HepG2 (cell line): Measurements from ENCODE around the gene TTC31. TPM values are rescaled to one million over a fixed set of nuclear protein-coding genes. Genes with fewer than 3 reads are reported as not detected.

Experiments
- BRD4 ChIP-seq: sonication (generic); formaldehyde crosslinking; IDR thresholded peaks from 2 replicates; pipeline ENCODE4 v1.4.0; 2020; ENCODE audit warnings: missing genetic modification reagents
- DBP ChIP-seq: sonication (generic); formaldehyde crosslinking; IDR thresholded peaks from 2 replicates; pipeline ENCODE4 v1.4.0; 2020; ENCODE audit warnings: missing genetic modification reagents; ENCODE audit errors: not compliant biosample characterization
- FOXO4 ChIP-seq: sonication (generic); formaldehyde crosslinking; conservative IDR thresholded peaks from 2 replicates; pipeline ENCODE4 v1.8.1; 2023; ENCODE audit warnings: missing genetic modification reagents
- RBM22 ChIP-seq: fragments of 200-400 bp; formaldehyde crosslinking; optimal IDR thresholded peaks from 2 replicates; pipeline ENCODE3; 2017; ENCODE audit warnings: mild to moderate bottlenecking, low read length, moderate library complexity
- SYNCRIP ChIP-seq: fragments of 200-400 bp; formaldehyde crosslinking; IDR thresholded peaks from 2 replicates; pipeline ENCODE4 v1.6.1; 2018; ENCODE audit warnings: mild to moderate bottlenecking, low read depth, low read length; ENCODE audit not compliant: insufficient read depth
- ZMAT5 ChIP-seq: sonication (generic); formaldehyde crosslinking; IDR thresholded peaks from 2 replicates; pipeline ENCODE4 v1.5.0; 2020; ENCODE audit warnings: mild to moderate bottlenecking, low read depth, missing genetic modification reagents, borderline replicate concordance
- ZNF18 ChIP-seq: sonication (generic); formaldehyde crosslinking; IDR thresholded peaks from 2 replicates; pipeline ENCODE4 v1.8.0; 2022; ENCODE audit warnings: mild to moderate bottlenecking, missing genetic modification reagents; ENCODE audit not compliant: insufficient replicate concordance
- ZNF292 ChIP-seq: sonication (generic); formaldehyde crosslinking; IDR thresholded peaks from 2 replicates; pipeline ENCODE4 v1.8.1; 2022; ENCODE audit warnings: mild to moderate bottlenecking, low read depth, missing genetic modification reagents, borderline replicate concordance
- ZNF343 ChIP-seq: sonication (generic); formaldehyde crosslinking; IDR thresholded peaks from 2 replicates; pipeline ENCODE4 v1.4.0; 2020; ENCODE audit warnings: mild to moderate bottlenecking, missing genetic modification reagents
- ZNF460 ChIP-seq: sonication (generic); formaldehyde crosslinking; IDR thresholded peaks from 2 replicates; pipeline ENCODE4 v1.5.1; 2020; ENCODE audit warnings: missing genetic modification reagents, mild to moderate bottlenecking, borderline replicate concordance
- ZNF562 ChIP-seq: sonication (generic); formaldehyde crosslinking; IDR thresholded peaks from 2 replicates; pipeline ENCODE4 v1.8.0; 2022; ENCODE audit warnings: missing genetic modification reagents, borderline replicate concordance
- ZNF749 ChIP-seq: sonication (generic); formaldehyde crosslinking; IDR thresholded peaks from 2 replicates; pipeline ENCODE4 v1.8.0; 2022; ENCODE audit warnings: mild to moderate bottlenecking, missing genetic modification reagents, moderate library complexity, borderline replicate concordance
- ZNF780A ChIP-seq: sonication (generic); formaldehyde crosslinking; IDR thresholded peaks from 2 replicates; pipeline ENCODE4 v1.8.0; 2022; ENCODE audit warnings: mild to moderate bottlenecking, missing genetic modification reagents, moderate library complexity
- polyA plus RNA-seq, 8 experiments: library from polyadenylated mRNA; depleted of rRNA in 3 of 8; stranded (reverse) in 7 of 8; unstranded in 1 of 8; fragments of >200 nt; fragmentation: Illumina TruSeq in 4 of 8; extraction: Trizol in 4 of 8; gene quantifications; 2 replicates each; pipeline versions ENCODE4 v1.2.1 to v1.2.3, GENCODE V29; 2011 to 2016; ENCODE audit warnings: low read depth in 4 of 8, missing spikeins in 1 of 8, mixed read lengths in 1 of 8; ENCODE audit not compliant: insufficient read depth in 1 of 8
- total RNA-seq, 5 experiments: library from RNA; depleted of rRNA; stranded (reverse); fragments of >200 nt; fragmentation: Illumina TruSeq; extraction: Trizol; gene quantifications; 2 replicates each; pipeline ENCODE4 v1.2.3, GENCODE V29; 2016; ENCODE audit warnings: low read depth in 1 of 5
- TF ChIP-seq, protein P1 (sequence below): IDR thresholded peaks from 2 replicates; pipeline ENCODE4 v1.6.1; 2016; ENCODE audit warnings: low read depth, missing genetic modification reagents, missing compliant biosample characterization

Gene TTC31
- total and polyA plus RNA-seq, 2 of the 13 experiments (the other 11 are each of a cell fraction or from before 2014, with no cell fraction given) = 28.3 to 39.5 TPM

DNA sequence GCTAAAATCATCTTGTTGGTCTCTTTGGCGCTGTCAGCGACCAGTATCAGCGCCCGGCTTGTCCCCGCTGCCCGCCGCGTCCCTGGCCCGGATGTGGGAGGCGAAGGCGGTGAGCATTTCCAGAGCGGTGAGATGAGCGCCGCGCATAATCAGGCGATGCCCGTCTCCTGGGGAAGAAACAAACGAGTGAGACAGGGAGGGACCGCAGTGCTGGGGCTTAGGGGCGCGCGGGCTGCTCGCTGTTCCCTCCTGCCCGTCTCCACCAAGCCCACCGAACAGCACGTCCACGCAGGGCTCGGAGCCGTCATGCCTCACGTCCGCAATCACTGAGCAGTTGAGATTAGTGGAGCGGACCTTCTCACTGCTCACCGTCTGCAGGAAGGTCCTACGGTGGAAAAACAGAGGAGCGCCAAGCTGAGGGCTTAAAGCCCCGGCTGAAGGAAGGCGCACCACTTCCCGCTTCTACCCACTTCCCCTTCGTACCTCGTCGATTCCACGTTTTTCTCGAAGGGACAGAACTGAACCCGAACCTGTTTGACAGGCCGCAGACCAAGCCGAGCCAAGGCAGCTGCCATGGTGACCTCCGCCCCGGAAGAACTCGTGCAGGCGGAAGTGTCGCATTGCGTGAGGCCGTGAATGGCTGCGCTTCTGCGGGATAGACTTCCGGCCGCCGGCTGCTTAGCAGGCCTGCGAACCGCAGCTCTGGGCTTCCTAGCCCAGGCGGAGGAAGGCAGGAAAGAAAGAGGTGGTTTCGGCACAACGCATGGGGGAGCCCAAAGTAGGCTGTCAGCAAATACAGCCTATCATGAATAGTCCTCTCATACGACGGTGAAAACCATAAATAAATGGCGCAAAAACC, 10.6 kb upstream of the TTC31 start, which contains the start of gene MRPL53 (continued):
- TF ChIP-seq ZNF292 (CRISPR knock-in tag) (peak; percentile 69), ZNF780A (CRISPR knock-in tag) (no peak; the same call in 1 of the 2 replicates), FOXO4 (peak; percentile 97; the same call in 1 of the 2 replicates), SYNCRIP (no peak), ZMAT5 (CRISPR knock-in tag) (no peak), ZNF460 (CRISPR knock-in tag) (peak; percentile 52; the same call in 1 of the 2 replicates), BRD4 (CRISPR knock-in tag) (peak; percentile 97), RBM22 (peak; percentile 100), ZNF18 (CRISPR knock-in tag) (peak; percentile 90), ZNF749 (peak; percentile 99), ZNF343 (CRISPR knock-in tag) (peak; percentile 81; the same call in 1 of the 2 replicates), DBP (CRISPR knock-in tag) (no peak), ZNF562 (no peak)
- TF ChIP-seq, protein P1, sequence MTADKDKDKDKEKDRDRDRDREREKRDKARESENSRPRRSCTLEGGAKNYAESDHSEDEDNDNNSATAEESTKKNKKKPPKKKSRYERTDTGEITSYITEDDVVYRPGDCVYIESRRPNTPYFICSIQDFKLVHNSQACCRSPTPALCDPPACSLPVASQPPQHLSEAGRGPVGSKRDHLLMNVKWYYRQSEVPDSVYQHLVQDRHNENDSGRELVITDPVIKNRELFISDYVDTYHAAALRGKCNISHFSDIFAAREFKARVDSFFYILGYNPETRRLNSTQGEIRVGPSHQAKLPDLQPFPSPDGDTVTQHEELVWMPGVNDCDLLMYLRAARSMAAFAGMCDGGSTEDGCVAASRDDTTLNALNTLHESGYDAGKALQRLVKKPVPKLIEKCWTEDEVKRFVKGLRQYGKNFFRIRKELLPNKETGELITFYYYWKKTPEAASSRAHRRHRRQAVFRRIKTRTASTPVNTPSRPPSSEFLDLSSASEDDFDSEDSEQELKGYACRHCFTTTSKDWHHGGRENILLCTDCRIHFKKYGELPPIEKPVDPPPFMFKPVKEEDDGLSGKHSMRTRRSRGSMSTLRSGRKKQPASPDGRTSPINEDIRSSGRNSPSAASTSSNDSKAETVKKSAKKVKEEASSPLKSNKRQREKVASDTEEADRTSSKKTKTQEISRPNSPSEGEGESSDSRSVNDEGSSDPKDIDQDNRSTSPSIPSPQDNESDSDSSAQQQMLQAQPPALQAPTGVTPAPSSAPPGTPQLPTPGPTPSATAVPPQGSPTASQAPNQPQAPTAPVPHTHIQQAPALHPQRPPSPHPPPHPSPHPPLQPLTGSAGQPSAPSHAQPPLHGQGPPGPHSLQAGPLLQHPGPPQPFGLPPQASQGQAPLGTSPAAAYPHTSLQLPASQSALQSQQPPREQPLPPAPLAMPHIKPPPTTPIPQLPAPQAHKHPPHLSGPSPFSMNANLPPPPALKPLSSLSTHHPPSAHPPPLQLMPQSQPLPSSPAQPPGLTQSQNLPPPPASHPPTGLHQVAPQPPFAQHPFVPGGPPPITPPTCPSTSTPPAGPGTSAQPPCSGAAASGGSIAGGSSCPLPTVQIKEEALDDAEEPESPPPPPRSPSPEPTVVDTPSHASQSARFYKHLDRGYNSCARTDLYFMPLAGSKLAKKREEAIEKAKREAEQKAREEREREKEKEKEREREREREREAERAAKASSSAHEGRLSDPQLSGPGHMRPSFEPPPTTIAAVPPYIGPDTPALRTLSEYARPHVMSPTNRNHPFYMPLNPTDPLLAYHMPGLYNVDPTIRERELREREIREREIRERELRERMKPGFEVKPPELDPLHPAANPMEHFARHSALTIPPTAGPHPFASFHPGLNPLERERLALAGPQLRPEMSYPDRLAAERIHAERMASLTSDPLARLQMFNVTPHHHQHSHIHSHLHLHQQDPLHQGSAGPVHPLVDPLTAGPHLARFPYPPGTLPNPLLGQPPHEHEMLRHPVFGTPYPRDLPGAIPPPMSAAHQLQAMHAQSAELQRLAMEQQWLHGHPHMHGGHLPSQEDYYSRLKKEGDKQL (CRISPR knock-in tag) = peak; percentile 58; the same call in 1 of the 2 replicates
